T follicular helper cell (primary cell): ENCODE data around the gene SLCO1A2.

Source experiments
- DNase-seq: peaks from one replicate; pipeline ENCODE4 v3.0.0-alpha.2; 2020; ENCODE audit warnings: low read depth

The SLCO1A2 gene

DNA sequence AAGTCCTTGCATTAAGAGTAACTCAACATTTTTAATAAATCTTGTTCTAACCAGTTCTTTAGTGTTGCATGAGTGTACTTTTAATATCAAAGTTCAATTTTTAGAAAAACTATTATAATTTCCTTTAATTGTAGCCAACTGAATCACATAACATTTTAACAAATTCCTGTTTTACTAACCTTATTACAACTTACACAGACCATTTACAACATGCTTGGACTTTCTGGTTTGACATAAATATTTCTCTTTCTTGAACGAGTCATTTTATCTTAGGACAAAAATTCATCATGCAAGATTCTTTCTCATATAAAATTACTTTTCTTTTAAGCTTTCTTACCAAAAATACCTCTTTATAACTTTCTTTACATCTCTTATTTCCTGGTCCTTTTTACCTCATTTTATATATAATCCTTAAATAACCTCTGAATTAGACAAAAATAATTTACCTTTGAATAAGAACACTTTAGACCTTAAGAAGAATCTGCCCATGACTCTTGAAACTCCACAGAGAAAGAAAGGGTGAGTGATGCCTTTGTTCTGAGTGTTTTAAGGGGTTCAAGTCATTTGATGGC lies 3.9 kb downstream of the SLCO1A2 start:
- DNase-seq, result no peak

DNA sequence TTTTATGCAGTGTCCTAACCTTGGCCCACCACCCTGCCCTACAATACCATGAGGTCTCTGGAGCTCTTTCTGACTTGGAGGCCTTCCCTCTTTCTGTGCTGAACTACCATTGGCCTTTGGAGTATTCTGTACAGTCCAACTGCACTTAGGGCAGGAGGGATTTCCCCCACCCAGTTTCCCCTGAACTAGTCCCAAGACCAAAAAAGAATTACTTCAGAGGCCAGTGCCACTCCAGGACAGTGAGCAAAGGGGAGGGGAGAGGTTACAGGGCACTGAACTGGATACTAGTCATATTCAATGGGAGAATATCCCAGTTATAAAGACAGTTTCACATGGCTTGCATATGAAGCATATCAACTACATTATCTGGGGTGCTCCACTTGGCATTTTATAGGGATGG lies 6.1 kb downstream of the SLCO1A2 start:
- no peak for DNase-seq

DNA sequence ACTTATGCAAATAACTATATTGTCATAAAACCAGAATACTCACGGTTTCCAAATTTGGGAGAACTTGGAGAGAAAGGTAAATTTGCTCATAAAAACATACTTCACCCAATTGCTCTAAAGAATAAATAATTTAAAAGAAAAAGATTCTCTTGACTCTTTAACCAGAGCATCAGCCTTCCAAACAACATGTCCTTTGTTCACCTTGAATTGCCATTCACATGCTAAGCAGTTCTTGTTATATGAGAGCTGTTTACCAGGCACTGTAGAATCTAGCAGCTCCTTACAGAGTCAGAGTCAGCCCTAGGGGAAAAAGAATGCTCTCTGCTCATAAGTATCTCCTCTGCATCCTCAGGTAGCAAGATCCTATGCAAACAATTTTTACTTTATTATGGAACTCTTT lies 10.2 kb downstream of the SLCO1A2 start:
- DNase-seq, result no peak

DNA sequence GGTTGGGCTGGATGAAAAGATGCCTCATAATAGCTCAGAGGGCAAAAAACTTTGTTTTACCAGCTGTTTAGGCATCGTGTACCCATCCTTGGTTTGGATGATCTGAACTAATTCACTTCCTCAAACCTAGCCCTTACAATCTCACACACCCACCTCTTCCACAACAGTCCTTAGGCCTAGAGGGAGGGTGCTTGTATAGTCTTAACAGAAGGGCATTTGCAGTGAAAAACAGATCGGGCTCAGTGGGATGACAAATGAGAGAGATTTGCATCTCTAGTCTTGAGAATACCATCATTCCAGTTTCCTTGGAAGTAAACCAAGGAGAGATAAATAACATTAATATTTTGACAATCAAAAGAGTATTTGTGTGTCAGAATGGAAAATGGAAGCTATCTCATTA lies 11.0 kb downstream of the SLCO1A2 start:
- no peak for DNase-seq

DNA sequence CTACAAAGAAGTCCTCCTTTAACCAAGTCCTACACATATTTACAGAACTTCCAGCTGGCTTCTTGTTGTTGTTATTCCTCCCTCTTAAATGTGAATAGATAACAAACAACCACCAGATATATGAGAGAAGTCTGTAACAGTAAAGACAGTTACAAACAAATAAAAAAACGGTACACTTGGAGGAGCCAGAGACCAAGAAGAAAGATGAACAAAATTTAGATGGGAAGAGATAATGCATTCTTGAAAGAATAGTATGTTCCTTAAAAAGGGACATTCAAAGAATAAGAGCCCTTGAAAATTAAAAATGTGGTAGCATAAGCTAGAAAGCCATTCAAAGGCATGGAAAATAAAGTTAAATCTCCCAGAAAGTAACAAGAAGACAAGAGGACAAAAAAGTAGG lies 25.9 kb downstream of the SLCO1A2 start:
- DNase-seq, result no peak

DNA sequence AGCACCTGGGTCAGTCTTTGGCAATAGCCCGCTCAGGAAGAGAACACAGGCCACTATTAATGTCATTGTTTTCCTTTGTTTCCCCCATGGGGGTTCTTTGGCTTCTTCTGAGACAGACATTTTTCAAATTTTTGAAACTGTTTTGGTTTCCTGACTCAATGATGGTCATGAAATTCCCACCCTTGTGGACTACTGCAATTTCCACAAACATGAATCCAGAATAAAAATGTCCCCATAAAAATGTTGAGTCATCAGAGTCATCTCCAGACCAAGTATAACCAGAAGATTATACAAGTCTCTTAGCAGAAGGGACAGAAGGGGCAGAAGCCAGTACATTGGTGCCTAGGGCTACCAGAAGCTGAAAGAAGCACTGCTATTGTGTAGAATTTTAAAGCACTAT lies 29.1 kb downstream of the SLCO1A2 start:
- DNase-seq, result no peak

DNA sequence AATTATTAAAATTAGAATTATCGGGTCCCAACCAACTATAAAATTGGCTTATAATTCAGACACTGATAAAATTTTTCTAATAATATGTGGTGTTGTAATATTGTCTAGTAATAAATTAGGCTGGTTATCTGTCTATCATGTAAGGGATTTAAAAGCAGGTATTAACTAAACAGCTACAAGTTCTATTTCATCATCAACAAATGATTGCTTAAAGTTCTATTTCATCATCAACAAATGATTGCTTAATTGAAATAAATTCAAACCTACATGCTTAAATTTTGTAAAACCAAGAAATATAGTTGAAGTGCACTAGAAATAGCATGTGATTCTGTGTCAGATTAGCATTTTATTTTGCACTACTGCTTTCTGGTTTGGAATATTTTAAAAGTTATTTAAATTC lies 34.1 kb downstream of the SLCO1A2 start:
- no peak for DNase-seq

DNA sequence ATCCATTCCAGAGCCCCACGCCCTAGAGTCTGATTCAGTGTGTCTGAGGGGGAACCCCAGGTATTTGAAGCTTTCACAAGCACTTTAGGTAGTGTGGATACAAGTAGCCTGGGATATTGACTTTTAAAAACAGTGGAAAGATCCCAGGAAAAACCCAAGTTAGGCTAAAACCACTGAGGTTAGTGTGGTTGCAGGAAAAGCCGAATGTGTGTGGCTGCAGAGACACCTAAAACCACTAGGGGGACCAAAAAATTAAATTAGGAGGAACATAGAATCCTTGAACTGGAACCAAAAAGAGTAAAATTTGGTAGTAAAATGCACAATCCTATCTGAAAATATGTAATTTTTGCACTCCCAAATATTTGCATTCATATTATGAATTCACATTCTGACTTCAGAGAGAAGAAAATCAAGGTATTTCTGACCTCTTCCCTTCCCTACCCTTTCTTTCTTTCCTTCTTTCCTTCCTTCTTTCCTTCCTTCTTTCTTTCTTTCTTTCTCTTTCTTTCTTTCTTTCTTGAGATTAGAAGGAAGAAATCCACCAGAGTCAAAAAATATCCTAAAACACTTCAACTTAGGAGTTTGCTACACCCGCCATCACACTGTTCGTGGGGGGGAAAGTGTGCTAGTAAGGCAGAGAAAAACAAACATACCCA lies 37.8 kb downstream of the SLCO1A2 start:
- no peak for DNase-seq

DNA sequence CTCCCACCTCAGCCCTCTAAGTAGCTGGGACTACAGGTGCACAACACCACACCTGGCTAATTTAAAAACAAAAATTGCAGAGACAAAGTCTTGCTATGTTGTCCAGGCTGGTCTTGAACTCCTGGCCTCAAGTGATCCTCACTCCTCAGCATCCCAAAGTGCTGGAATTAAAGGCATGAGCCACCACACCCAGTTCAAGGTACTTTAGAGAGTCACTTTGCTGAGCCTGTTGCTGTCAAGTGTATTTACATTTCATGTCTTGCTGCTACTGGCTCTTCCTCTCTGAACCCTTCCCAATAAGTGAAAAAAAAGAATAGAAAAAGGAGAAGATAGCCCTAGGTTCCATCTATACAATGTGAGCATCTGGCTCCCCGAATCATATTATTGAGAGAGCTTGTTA lies 38.4 kb downstream of the SLCO1A2 start:
- DNase-seq, result no peak

DNA sequence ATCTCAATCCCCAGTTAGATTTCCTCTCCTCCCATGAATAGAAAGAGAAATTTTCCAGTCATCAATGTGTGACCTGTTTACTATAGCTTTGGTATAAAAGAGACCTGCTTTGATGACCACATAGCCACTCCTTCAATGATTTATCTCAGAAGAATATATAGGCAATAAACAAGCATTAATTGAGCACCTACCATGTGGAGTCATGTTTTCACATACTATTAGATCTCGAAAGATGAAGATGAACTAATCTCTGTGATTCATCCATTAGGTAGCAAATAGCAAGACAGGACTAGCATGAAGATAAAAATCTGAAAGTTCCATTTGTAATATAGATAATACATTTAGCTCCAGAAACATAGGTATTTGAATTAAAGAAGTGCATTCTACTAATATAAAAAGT lies 40.5 kb downstream of the SLCO1A2 start:
- no peak for DNase-seq

DNA sequence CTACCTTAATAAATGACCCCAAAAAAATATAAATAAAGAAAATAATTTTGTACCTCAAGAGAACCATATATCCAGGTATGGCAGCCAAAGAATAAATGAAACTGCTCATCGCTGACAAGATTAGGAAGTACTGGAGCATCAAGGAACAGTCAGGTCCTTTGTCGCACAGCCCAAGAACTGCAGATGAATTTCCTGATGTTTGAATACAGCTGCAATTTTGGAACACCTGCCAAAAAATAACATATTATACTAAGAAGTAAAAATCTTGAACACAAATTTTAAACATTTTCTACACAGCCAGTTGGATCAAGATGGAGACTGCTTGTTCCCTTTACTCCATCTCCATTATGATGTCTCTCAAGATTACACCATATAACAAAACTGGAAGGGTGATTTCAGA lies 42.6 kb downstream of the SLCO1A2 start:
- no peak for DNase-seq

DNA sequence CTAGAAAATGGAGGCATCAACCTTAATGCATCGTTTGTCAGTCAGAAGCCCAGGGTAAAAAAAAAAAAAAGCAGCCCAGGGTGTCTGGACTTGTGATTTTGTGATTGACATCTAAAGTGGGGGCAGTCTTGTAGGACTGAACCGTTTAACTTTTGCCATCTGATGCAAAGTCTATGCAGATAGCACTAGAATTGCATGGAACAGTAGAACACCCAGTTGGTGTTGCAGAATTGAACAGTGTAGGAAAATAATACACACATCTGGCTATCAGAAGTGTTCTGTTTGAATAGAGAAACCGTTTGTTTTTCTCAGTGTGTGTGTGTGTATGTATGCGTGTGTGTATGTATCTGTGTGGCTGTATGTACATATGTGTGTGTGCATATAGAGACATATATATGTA lies 45.0 kb downstream of the SLCO1A2 start:
- no peak for DNase-seq

DNA sequence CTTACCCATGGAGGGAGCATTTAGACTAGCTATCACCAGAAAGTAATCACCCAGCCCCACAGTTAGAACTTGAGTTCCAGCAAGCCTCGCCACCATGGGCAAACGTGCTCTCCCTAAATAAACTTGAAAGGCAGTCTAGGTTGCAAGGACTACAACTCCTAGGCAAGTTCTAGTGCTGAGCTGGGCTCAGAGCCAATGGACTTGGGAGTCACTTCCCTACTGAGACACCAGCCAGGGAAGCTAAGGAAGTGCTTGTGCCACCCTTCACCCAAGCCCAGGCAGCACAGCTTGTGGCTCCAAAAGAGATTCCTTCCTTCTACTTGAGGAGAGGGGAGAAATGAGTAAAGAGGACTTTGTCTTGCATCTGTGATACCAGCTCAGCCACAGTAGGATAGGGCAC lies 57.9 kb downstream of the SLCO1A2 start:
- DNase-seq, result no peak

DNA sequence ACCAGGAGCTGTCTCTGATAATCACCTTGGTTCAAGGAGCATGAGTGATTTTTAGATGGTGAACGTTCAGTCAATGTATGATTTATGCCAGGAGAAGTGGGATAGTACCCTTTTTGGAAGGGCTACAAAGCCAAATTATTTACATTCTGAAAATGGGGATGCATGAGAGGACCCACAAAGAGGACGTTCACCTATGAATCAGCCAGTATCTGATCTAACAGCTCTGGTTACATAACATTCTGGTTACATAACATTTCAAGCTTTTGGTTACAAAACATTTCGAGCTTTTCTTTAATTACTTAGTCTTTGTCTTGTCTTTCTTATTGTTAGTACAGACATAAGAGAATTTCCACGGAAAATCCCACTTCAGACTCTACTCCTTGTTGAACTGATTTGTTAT lies 68.8 kb downstream of the SLCO1A2 start:
- no peak for DNase-seq

DNA sequence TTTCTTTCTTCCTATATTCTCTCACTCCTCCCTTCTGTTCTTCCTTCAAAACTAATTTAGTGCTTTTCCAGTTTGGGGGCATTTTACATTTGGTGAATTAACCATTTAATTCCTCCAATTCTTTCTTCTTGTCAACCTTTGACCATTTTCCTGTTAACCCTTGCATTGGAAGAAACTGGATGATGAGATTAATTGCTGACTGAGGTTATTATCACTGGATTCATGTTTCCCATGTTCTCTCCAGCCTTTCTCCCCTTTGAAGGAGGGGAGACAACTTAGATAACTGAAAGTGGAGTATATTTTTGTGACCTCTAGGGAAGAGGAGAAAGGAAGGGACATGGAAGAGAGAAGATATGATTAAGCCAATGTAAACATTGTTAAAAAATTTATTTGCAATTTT lies 70.5 kb downstream of the SLCO1A2 start:
- DNase-seq, result no peak

DNA sequence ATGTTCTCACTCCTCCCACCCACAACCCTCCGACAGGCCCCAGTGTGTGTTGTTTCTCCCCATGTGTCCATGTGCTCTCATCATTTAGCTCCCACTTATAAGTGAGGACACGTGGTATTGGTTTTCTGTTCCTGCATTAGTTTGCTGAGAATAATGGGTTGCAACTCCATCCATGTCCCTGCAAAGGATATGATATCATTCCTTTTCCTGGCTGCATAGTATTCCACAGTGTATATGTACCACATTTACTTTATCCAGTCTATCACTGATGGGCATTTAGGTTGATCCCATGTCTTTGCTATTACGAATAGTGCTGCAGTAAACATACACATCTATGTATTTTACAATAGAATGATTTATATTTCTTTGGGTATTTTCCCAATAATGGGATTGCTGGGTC lies 77.5 kb downstream of the SLCO1A2 start:
- DNase-seq, result no peak

DNA sequence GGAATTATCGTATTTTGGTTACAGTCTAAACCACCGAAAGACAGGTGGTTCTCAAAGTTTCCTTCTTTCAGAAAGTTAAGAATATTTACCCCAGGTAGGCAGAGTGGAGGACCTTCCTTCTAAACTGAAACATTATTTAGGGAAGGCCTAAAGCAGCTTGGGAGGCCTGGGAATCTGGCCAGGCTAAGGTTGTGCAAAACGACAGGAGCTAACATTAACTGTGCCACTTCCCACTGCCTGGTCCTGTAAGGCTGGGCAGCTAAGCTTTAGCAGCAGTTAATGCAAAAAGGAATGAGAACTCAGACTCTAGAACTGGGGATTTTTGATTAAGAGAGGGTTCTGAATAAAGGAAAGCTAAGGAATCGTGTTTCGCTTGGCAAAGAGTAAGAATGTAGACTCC lies 82.6 kb downstream of the SLCO1A2 start:
- DNase-seq, result no peak

DNA sequence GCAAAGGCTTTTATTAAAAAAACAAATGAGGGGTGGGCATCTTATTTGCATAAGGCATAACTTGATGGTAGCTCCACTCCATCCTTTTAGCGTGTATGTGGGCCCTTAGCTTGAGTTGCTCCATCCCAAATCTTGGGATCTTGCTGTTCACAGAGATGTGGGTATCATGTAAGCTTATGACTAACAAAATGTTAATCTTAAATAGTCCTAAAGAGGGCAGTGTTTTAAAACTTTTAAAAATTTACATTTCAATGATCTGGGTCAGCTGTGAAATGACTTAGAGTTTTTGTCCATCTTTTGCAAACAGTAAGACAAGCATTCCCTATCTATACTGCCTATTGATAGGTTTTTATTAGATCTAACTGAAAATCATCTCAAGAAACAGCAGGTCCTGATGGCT lies 86.0 kb downstream of the SLCO1A2 start:
- no peak for DNase-seq

DNA sequence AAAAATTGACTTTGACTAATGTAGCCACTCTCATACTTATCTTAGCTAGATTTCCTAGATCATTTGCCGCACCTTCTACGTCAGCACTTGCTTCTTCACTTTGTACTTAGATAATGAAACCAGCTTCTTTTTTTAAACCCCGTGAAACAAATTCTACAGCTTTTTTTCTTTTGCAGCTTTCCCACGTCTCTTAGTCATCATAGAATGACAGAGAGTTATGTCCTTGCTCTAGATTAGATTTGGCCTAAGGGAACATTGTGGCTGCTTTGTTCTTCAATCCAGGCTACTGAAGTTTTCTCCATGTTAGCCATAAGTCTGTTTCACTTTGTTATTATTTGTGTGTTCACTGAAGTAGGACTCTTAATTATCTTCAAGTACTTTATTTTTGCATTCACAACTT lies 94.9 kb downstream of the SLCO1A2 start:
- no peak for DNase-seq

DNA sequence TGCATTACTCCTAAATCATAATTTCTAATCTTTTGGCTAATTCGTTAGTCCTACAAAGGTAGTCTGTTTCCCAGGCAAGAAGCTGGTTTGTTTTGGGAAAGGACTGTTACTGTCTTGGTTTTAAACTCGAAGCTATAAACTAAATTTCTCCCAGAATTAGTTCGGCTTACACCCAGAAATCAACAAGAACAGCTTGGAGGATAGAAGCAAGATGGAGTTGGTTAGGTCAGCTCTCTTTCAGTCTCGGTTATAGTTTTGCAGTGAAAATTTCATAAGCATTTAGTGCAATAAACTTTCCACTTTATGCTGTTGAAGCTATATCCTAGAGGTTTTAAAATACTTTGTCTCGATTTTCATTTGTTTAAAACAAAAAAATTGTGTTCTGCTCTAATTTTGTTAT lies 100.3 kb downstream of the SLCO1A2 start:
- DNase-seq, result no peak

DNA sequence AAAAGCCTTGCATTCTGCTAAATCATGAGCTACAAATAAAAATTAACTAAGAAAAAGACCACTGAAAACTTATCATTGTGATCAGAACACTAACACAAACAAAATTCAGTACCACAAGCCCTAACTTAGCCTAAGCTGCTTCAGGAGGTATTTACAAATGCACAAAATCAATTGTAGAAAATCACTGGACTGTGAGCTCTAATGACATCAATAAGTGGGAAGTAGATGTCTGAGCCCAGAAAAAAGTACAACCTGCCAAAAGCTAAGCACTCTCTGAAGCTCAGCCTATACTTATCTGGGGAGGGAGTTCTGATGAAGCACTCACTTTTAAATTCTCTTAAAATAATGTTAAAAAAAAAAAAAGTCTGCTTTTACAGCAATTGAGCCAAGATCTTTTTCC lies 110.8 kb downstream of the SLCO1A2 start:
- no peak for DNase-seq

DNA sequence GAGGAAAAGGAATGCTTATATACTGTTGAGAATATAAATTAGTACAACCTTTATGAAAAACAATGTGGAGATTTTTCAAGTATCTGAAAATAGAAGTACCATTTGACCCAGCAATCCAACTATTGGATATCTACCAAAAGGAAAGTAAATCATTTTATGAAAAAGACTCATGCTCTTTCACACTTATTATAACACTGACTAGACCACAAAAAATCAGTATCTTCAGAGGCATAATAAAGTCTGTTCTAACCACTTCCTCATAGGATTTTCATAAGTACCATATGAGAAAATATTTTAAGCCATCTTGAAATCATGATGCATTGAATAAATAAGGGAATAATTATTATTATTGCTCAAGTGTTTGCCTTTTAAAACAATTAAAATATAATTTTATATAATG lies 112.9 kb downstream of the SLCO1A2 start:
- no peak for DNase-seq

DNA sequence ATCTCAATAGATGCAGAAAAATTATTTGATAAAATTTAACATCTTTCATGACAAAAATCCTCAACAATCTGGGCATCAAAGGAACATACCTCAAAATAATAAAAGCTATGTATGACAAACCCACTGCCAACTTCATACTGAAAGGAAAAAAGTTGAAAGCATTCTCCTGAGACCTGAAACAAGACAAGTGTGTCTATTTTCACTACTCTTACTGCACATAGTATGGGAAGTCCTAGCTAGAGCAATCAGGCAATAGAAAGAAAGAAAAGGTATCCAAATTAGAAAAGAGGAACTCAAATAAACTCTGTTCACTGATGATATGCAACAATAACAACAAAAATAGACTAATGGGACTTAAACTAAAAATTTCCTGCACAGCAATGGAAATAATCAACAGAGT lies 113.6 kb downstream of the SLCO1A2 start:
- no peak for DNase-seq

DNA sequence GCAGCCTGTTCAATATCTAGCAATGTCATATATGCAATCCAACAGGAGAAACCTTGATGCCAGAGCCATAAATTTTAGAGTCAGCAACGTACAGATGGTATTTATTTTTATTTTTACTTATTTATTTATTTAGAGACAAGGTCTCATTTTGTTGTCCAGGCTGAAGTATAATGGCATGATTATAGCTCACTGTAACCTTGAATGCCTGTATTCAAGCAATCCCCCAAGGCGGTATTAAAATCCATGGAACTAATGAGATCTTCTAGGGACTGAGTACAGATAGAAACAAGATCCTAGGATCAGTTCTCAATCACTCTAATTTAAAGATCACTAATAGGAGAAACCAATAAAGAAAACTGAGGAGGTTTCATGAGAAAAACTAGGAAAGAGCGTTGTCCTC lies 114.5 kb downstream of the SLCO1A2 start:
- no peak for DNase-seq
